K562 (cell line): ENCODE measurements around the gene ATAD3B.
"Not testable (repeated sequence)": the region's sequence is repeated elsewhere in the genome, so short reads cannot be mapped to it uniquely, and the experiment has no call there.

ENCODE experiments used
- ZNF217 ChIP-seq: sonication (generic); formaldehyde crosslinking; IDR thresholded peaks from 2 replicates; pipeline ENCODE4 v1.8.0; 2022; ENCODE audit warnings: mild to moderate bottlenecking, missing genetic modification reagents
- TF ChIP-seq, protein P1 (sequence below), 2 experiments: IDR thresholded peaks; 2 replicates each; pipeline ENCODE4 v1.6.1; 2011; ENCODE audit warnings: borderline replicate concordance in 1 of 2, control low read depth in 1 of 2, low read depth in 1 of 2, low read length in 1 of 2, mild to moderate bottlenecking in 1 of 2, mixed read lengths in 1 of 2, moderate library complexity in 1 of 2; ENCODE audit not compliant: insufficient read depth in 1 of 2, insufficient read length in 1 of 2, poor library complexity in 1 of 2, severe bottlenecking in 1 of 2; ENCODE audit errors: extremely low read depth in 1 of 2

- TF ChIP-seq, protein P1, sequence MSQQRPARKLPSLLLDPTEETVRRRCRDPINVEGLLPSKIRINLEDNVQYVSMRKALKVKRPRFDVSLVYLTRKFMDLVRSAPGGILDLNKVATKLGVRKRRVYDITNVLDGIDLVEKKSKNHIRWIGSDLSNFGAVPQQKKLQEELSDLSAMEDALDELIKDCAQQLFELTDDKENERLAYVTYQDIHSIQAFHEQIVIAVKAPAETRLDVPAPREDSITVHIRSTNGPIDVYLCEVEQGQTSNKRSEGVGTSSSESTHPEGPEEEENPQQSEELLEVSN (IDR thresholded peaks at IDR 0.05; ENCODE audit: borderline replicate concordance in 1 of 2, extremely low read depth in 1 of 2, insufficient read depth in 1 of 2, insufficient read length in 1 of 2, low read depth in 1 of 2, low read length in 1 of 2, poor library complexity in 1 of 2, severe bottlenecking in 1 of 2), result not testable (repeated sequence)
- not testable (repeated sequence) for TF ChIP-seq ZNF217
Measured at GRCh38 chr1:1523226-1523625, 51.7 kb downstream of the ATAD3B start.
